HEK293 (cell line): ENCODE measurements around the gene HS6ST3.

Experiments used
- MEIS1 ChIP-seq: sonication (generic); formaldehyde crosslinking; IDR thresholded peaks from 2 replicates; pipeline ENCODE4 v1.8.1; 2022; ENCODE audit warnings: missing genetic modification reagents, mild to moderate bottlenecking, borderline replicate concordance
- TF ChIP-seq, protein P1 (sequence below): fragments of 450-650 bp; formaldehyde crosslinking; IDR thresholded peaks from 2 replicates; pipeline ENCODE4 v1.5.1; 2016; ENCODE audit warnings: missing biosample characterization, missing genetic modification characterization

- TF ChIP-seq MEIS1 (CRISPR knock-in tag): no peak
- TF ChIP-seq, protein P1, sequence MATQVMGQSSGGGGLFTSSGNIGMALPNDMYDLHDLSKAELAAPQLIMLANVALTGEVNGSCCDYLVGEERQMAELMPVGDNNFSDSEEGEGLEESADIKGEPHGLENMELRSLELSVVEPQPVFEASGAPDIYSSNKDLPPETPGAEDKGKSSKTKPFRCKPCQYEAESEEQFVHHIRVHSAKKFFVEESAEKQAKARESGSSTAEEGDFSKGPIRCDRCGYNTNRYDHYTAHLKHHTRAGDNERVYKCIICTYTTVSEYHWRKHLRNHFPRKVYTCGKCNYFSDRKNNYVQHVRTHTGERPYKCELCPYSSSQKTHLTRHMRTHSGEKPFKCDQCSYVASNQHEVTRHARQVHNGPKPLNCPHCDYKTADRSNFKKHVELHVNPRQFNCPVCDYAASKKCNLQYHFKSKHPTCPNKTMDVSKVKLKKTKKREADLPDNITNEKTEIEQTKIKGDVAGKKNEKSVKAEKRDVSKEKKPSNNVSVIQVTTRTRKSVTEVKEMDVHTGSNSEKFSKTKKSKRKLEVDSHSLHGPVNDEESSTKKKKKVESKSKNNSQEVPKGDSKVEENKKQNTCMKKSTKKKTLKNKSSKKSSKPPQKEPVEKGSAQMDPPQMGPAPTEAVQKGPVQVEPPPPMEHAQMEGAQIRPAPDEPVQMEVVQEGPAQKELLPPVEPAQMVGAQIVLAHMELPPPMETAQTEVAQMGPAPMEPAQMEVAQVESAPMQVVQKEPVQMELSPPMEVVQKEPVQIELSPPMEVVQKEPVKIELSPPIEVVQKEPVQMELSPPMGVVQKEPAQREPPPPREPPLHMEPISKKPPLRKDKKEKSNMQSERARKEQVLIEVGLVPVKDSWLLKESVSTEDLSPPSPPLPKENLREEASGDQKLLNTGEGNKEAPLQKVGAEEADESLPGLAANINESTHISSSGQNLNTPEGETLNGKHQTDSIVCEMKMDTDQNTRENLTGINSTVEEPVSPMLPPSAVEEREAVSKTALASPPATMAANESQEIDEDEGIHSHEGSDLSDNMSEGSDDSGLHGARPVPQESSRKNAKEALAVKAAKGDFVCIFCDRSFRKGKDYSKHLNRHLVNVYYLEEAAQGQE (tag by site-specific recombination): no peak
Observed at GRCh38 chr13:96806746-96807145, 716.8 kb downstream of the HS6ST3 start.
